Measurements from ENCODE around the gene BAD. TPM values are rescaled to one million over a fixed set of nuclear protein-coding genes. Genes with fewer than 3 reads are reported as not detected.

Gene BAD
- total RNA-seq, 2 donors from 2014 or later: 120 to 122 TPM

DNA sequence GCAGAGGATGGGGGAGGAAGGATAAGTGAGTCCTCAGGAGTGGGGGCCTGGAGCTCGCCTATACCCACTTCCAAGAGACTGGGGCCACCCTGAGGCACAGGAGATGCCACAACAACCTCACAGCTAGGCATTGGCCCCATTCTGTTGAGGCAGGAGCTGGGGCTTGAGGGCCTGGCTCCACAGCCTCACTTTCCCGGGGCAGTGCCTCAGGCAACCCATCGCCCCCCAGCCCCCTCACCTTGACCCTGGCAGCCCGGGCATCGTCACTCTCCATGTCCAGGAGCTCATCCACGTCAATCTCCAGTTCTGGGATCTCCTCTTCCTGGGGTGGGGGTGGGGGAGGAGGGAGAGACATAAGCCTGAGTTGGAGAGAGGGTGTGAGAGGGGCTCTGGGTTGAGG is 39.5 kb downstream of the BAD start:
- TF ChIP-seq, protein P1, sequence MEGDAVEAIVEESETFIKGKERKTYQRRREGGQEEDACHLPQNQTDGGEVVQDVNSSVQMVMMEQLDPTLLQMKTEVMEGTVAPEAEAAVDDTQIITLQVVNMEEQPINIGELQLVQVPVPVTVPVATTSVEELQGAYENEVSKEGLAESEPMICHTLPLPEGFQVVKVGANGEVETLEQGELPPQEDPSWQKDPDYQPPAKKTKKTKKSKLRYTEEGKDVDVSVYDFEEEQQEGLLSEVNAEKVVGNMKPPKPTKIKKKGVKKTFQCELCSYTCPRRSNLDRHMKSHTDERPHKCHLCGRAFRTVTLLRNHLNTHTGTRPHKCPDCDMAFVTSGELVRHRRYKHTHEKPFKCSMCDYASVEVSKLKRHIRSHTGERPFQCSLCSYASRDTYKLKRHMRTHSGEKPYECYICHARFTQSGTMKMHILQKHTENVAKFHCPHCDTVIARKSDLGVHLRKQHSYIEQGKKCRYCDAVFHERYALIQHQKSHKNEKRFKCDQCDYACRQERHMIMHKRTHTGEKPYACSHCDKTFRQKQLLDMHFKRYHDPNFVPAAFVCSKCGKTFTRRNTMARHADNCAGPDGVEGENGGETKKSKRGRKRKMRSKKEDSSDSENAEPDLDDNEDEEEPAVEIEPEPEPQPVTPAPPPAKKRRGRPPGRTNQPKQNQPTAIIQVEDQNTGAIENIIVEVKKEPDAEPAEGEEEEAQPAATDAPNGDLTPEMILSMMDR (IDR thresholded peaks at IDR 0.05): no peak
- Histone ChIP-seq H3K36me3 (peaks cover 10% of the 10 kb centered on the region), H3K9me3 (no peaks in the 10 kb centered on the region), H3K4me3 (peak overlapping the region; percentile 74 to 82), H3K4me1 (peaks cover 0 to 51% of the 10 kb centered on the region in 2 donors), H3K27me3 (no peaks in the 10 kb centered on the region), H3K27ac (peak overlapping the region; percentile 88 to 91)
- no peak for DNase-seq (ENCODE audit: low spot score)

DNA sequence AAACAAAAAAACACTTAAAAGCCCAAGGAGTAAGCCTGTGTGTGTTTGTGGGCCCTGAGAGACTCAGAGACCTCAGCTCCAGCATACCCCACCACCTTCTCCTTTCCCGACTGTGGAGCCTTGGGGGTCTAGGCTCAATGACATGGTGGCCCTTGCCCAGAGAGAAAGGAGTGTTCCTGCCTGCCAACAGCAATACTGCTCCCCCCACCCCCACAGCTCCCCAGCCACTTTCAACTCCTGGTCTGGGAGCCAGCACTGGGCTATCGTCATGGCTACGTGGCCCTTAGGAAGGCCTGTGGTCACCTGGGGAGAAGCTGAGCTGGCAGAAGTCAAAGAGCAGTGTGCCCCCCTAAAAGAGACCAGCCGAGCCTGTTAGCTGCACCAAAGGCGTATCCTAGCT is 40.4 kb downstream of the BAD start:
- TF ChIP-seq, protein P1 (IDR thresholded peaks at IDR 0.05): no peak
- no peak overlapping the region for H3K27ac ChIP-seq
- DNase-seq (ENCODE audit: low spot score): no peak
- peaks cover 0 to 54% of the 10 kb centered on the region in 2 donors for H3K4me1 ChIP-seq
- H3K36me3 ChIP-seq: peaks cover 10% of the 10 kb centered on the region
- H3K4me3 ChIP-seq: no peak overlapping the region
- no peaks in the 10 kb centered on the region for H3K9me3 ChIP-seq
- no peaks in the 10 kb centered on the region for H3K27me3 ChIP-seq

DNA sequence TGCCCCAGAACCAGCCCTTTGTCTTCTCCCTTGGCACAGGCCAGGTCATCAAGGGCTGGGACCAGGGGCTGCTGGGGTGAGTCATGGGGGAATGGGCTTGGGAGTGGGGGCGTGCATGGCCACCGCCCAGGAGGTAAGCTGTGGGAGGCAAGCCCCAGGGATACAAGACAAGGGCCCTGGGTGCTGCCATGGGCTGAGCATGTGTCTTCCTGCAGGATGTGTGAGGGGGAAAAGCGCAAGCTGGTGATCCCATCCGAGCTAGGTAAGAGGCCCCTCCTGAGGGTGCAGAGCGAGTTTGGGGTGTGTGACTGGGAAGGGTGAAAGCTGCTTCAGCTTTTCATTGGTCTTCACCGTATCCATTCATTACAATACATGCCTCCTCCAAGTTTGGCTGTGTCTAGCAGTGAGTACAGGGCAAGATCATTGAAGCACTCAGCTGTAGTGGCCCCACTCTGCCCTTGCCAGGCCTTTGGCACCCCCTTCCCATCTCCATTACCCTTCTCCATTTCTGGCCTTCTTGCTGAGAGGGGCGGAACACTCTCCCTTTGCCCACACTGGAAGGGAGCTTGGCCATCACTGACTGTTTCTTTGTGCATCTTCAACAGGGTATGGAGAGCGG is 41.1 kb downstream of the BAD start:
- H3K9me3 ChIP-seq: no peaks in the 10 kb centered on the region
- H3K27ac ChIP-seq: peak overlapping the region in 1 of 2 donors; percentile 97
- TF ChIP-seq, protein P1 (IDR thresholded peaks at IDR 0.05): no peak
- no peak for DNase-seq (ENCODE audit: low spot score)
- no peak overlapping the region for H3K4me3 ChIP-seq
- peaks cover 0 to 54% of the 10 kb centered on the region in 2 donors for H3K4me1 ChIP-seq
- no peaks in the 10 kb centered on the region for H3K27me3 ChIP-seq
- H3K36me3 ChIP-seq: peaks cover 10% of the 10 kb centered on the region

DNA sequence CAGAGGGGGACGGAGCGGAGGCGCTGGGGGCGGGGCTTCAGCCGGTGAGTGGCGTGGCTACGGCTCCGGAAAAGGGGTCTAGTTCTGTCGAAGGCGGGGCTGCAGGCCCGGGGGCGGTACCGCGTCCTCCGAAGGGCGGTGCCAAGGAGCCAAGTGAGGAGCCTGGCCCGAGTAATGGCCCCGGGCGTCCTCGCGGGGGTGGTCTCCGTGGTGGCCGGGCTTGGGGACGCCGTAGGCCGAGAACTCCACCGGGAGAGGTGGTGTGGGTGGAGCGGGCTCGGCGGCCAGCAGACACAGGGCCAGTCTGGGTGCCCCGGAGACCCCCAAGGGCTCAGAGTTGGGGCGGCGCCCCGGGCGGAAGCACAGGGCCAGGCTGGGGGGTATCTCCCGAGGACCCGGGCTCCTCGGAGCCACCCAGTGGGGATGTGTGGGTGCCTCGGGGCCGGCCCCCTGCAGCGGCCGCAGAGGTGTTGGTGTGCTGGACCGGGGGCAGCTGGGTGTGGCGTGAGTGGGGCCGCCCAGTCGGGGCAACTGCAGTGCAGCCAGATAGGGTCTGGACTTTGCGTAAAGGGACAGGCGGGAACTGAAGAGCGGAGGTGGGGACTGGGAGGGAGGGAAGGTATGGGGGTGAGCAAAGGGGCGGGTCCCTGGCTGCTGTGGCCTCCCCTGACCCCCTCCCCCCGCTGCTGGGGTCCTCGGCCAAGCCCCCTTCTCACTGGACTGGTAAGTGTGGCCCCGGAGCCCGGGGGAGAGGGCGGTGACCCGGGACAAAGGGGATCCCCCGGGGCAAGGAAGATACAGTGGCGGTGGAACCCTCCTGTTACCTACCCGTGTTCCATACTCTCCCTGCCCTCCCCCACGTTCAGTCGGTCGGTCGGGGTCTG is 42.7 kb downstream of the BAD start:
- Histone ChIP-seq H3K4me3 (peak overlapping the region; percentile 75 to 85), H3K9me3 (no peaks in the 10 kb centered on the region), H3K27ac (peak overlapping the region; percentile 97 to 99), H3K27me3 (no peaks in the 10 kb centered on the region), H3K4me1 (peaks cover 0 to 55% of the 10 kb centered on the region in 2 donors), H3K36me3 (peaks cover 10% of the 10 kb centered on the region)
- TF ChIP-seq, protein P1 (IDR thresholded peaks at IDR 0.05): no peak
- no peak for DNase-seq (ENCODE audit: low spot score)

DNA sequence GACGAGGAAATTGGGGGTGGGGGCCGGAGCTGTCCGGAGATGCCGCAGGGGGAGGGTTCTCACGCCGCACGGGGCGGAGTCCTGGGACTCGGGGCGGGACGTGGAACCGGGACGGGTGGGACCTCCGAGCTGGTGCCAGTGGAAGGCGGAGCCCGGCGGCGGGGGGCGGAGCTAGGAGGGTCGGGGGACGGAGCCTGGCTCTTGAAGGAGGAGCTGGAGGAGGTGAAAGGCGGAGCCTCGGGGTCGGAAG is 43.3 kb downstream of the BAD start:
- H3K9me3 ChIP-seq: no peaks in the 10 kb centered on the region
- peak overlapping the region; percentile 97 to 99 for H3K27ac ChIP-seq
- H3K36me3 ChIP-seq: peaks cover 12% of the 10 kb centered on the region
- DNase-seq (ENCODE audit: low spot score): peak; percentile 100
- H3K4me1 ChIP-seq: peaks cover 0 to 59% of the 10 kb centered on the region in 2 donors
- H3K4me3 ChIP-seq: peak overlapping the region; percentile 59 to 85
- TF ChIP-seq, protein P1 (IDR thresholded peaks at IDR 0.05): no peak
- no peaks in the 10 kb centered on the region for H3K27me3 ChIP-seq

Measured in right atrium auricular region (tissue), 2 donors.